NCI-H2196 treated with DMSO at 0.1 percent for 48 hours (cell line): ENCODE measurements around the gene PLCD4.

Experiments used
- DNase-seq: peaks from one replicate; lab custom pipeline; 2025; ENCODE audit not compliant: unreplicated experiment; lab: John Stamatoyannopoulos, UW

PLCD4 gene

GRCh38 chr2:218618102-218618860 lies 10.6 kb downstream of the PLCD4 start:
- DNase-seq = peak; percentile 15

GRCh38 chr2:218621007-218621406 lies 13.3 kb downstream of the PLCD4 start:
- no peak for DNase-seq

- DNase-seq = no peak
These were observed 15.1 kb downstream of the PLCD4 start for GRCh38 chr2:218622606-218623365.

GRCh38 chr2:218623366-218623705 lies 15.6 kb downstream of the PLCD4 start:
- no peak for DNase-seq

- no peak for DNase-seq
These were observed 18.7 kb downstream of the PLCD4 start for GRCh38 chr2:218626369-218626768.

- DNase-seq = no peak
These were observed 20.2 kb downstream of the PLCD4 start for GRCh38 chr2:218627939-218628338.

- DNase-seq = no peak
These were observed 24.1 kb downstream of the PLCD4 start for GRCh38 chr2:218631837-218632236.

GRCh38 chr2:218635719-218636118 lies 28.0 kb downstream of the PLCD4 start:
- no peak for DNase-seq

GRCh38 chr2:218638372-218638771 lies 30.7 kb downstream of the PLCD4 start:
- no peak for DNase-seq

- no peak for DNase-seq
These were observed 34.5 kb downstream of the PLCD4 start for GRCh38 chr2:218642121-218642656.

- DNase-seq = no peak
These were observed 35.1 kb downstream of the PLCD4 start for GRCh38 chr2:218642786-218643185.

GRCh38 chr2:218643751-218644310 lies 36.1 kb downstream of the PLCD4 start:
- DNase-seq = no peak

GRCh38 chr2:218644721-218645120 lies 37.0 kb downstream of the PLCD4 start:
- DNase-seq = no peak

- DNase-seq = no peak
These were observed 37.4 kb downstream of the PLCD4 start for GRCh38 chr2:218645126-218645525.

- DNase-seq = peak; percentile 9
These were observed 40.5 kb downstream of the PLCD4 start for GRCh38 chr2:218648088-218648786.

GRCh38 chr2:218648787-218649100 lies 41.0 kb downstream of the PLCD4 start:
- no peak for DNase-seq

GRCh38 chr2:218655751-218656150 lies 48.1 kb downstream of the PLCD4 start:
- no peak for DNase-seq

- no peak for DNase-seq
These were observed 51.1 kb downstream of the PLCD4 start for GRCh38 chr2:218658671-218659257.

- DNase-seq = peak; percentile 86
These were observed 51.7 kb downstream of the PLCD4 start, which contains the start of the genes BCS1L and ZNF142 for GRCh38 chr2:218659258-218659987. Gene BCS1L, plus strand, starts transcription at chr2:218659683. Its CDS starts 1,305 bp downstream, at chr2:218660988. Gene ZNF142, minus strand, starts transcription at chr2:218659623. Its CDS starts 3,194 bp downstream, at chr2:218656429.

- no peak for DNase-seq
These were observed 52.3 kb downstream of the PLCD4 start for GRCh38 chr2:218659988-218660358.
